Fibroblast of skin of right quadriceps (primary cell): Measurements from ENCODE around the gene PALLD.

Source experiments
- DNase-seq: peaks from one replicate; pipeline ENCODE4 v3.0.0-alpha.2; 2013

Gene PALLD

GRCh38 chr4:168593399-168593798 is 96.5 kb downstream of the PALLD start:
- DNase-seq: no peak

DNA sequence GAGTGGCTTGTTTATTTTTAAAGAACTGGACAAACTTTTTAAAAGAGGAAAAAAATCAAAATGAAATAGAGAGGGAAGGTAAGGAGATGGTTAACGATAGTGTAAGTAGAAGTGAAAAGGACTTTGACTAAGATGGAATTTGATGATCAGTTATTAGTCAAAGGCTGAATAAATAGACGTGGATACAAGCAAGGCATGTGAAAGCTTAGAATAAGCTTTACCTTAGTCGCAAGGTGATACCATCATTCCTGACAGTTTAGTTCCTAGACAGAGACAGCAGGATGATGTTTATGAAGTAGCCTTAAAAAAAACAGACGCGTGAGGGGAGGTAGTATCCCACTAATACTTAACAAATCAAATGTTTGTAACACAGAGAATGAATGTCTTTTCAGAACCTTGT is 97.3 kb downstream of the PALLD start:
- DNase-seq: no peak

GRCh38 chr4:168598191-168598590 is 101.3 kb downstream of the PALLD start:
- DNase-seq: peak; percentile 92

- DNase-seq: no peak
Observed at GRCh38 chr4:168600796-168601583, 104.1 kb downstream of the PALLD start.

DNA sequence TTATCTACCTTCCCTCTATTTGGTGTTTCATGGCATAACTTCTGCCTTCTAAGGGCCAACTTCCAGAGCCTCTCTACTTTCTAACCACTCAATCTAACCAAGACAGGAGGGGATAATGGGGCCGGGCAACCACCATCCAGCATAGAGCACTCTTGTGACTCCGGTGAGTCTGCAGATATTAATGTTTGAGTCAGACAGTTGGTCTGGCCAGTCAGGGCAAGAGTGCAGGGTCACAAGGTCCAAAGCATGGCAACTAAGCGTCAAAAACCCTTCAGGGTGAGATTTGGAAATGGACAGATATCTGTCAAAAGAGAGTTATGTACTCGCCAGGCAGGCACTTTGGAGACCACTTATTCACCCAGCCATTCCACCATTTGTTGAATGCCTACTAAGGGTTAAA is 105.0 kb downstream of the PALLD start:
- DNase-seq: no peak

DNA sequence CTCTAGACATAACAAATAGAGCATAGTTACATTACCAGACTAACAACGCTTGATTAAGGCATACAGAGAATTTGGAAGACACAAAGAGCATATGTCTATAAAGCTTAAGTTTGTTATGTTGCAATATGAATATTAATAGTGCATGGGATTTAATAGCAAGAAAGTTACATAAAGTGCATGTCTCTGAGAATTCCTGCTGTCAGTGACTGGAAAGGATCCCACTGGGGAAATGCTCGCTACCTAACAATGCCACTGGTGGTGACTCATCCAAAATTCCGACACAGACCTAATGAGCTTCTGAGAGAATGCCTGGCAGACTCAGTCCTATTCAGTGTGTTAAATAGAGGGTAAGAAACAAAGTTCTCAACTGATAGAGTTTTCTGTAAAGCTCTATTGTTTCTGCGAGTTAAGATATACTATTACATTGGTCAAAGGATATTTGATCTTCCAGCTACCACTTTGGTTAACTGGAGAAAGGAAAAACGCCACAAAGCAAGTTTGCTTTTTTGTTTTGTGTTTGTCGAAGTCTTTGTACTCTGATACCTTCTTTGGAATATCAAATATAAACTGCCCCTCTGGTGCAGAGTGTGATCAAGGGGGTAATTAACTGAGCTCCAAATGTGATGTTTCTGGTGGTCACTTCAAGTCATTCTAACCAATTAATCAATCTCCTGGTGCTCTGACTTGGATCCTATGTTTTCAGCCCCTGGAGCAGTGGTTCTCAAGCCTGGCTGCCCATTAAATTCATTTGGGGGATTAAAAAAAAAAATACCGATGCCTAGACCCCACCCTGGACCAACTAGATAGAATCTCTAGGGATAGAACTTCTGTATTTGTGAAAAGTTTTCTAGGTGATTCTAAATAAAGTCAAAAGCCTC is 107.9 kb downstream of the PALLD start:
- peak; percentile 93 for DNase-seq

DNA sequence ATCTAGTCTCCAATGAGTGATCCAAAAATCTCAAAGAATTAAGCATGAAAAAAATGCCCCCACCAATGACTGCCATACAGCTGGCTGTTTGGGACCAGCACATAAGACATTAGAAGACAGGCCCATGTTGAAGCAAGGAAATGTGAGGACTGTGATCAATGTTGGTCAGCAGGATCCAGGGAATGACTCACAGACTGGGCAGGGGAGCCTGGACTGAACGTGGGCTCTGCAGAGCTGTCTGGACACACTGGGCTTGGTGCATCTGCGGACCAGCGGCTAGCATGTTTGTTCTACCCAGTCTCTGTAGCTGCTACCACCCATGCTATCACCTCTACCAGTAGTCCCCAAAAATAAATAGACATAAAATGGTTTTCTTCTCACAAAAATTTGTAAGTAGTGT is 108.6 kb downstream of the PALLD start:
- DNase-seq: no peak

DNA sequence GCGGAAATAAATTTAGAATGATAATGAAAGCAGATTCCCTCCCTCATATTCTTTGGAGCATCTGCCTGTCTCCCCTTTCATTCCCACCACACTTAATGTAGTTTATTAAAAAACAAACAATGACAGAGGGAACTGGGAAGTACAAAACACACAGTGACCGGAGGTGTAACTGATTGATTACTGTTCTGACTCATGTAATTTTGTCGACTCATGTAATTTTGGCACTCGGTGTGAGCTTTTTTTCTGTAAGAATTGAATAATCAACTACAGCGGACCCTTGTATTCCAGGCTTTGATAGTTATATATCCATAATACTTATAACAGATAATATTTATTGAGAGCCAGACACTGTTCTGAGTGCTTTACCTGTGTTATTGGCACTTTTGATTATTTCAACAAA is 110.4 kb downstream of the PALLD start:
- no peak for DNase-seq

GRCh38 chr4:168608771-168609170 is 111.9 kb downstream of the PALLD start:
- no peak for DNase-seq

DNA sequence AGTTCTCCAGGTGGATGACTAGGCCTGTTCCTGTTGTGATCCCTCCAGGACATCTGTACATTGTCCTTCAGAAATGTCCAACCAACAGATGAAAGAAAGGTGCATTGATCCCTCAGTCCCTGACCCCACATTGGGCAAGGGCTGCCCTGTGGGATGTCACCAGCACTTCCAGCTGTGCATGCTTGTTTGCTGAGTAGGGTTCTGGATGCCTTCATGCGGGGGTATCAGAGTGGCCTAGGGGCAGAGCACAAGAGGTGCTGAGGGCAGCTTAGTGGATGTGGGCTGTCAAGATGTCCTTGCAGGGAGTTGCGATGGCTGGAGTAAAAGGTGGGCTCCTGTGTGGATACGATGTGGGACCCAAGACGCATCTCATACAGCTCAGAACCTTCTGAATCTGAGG is 112.5 kb downstream of the PALLD start:
- DNase-seq: no peak

DNA sequence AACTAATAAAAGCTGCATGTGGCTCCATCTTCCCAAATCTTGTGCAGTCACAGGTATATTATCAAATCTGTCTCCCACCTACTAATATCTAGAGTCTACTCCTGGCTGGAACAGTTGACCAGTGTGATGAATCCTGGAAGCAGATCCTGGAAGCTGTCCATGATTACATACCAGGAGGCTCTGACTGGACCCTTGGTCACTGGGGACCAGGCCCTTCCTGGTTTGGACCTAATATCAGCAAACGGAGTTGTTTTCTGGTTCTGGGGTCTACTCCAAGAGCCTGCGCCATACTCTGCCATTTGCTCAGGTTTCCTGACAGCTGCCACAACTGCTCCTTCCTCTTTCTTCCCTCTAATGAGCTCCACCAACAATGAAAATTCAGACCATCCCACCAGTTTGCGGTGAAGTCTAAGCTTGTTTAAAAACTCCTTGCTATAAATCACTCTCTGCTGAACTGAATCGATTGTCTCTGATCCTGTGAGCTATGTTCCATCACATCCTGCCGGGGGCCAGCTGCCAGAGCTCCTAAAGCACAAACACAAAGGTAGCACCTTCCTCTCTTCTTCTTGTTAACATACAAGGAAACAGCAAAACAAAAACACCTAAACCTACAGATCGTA is 114.2 kb downstream of the PALLD start:
- no peak for DNase-seq

DNA sequence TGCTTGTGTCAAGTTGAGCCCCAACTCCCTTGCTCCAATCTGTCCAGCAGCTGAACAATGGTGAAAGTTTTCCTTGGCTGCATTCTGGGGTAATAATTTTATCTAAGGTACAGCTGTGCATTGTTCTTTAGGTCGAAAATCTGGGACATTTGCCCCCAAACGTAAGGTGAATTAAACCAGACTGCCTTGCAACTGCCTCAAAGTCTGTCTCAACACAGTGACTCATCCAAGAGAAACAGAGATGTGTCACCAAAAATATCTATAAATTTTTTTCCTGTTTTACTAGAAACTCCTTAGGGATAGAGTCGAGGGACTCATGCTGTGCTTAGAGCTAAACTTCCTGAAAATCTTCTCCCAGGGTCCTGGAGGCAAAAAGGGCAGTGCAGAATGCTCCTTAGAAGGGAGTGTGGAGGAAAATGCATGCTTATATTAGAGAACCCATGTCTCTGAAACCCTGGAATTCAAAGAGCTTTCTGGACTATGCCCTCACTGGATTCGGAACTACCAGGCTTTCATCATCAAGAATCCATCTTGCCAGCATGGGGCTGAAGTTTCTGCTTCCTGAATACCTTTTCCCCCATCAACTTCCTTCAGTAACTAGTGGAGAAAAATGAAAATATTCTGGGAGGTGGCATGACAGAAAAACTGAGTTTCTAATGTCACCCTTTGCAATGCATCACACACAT is 115.7 kb downstream of the PALLD start:
- DNase-seq: peak; percentile 86

DNA sequence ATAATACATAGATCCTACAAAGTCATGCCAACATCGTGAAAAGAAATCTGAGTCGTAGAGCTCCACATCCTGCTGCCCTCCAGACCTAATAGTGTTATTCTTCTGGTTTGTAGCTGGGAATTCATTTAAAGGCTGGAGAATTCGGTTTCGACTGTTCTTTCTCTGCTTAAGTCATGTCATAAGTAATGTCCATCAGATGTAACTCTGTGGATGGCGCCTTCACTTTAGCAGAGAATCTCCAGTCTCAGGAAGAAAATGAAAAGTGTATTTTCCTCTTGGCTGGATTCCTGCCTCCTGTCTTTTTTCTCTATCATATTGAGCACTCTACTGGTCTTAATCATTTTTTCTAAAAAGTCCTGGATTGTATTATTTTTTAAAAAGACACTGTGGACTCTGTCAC is 117.0 kb downstream of the PALLD start:
- no peak for DNase-seq

DNA sequence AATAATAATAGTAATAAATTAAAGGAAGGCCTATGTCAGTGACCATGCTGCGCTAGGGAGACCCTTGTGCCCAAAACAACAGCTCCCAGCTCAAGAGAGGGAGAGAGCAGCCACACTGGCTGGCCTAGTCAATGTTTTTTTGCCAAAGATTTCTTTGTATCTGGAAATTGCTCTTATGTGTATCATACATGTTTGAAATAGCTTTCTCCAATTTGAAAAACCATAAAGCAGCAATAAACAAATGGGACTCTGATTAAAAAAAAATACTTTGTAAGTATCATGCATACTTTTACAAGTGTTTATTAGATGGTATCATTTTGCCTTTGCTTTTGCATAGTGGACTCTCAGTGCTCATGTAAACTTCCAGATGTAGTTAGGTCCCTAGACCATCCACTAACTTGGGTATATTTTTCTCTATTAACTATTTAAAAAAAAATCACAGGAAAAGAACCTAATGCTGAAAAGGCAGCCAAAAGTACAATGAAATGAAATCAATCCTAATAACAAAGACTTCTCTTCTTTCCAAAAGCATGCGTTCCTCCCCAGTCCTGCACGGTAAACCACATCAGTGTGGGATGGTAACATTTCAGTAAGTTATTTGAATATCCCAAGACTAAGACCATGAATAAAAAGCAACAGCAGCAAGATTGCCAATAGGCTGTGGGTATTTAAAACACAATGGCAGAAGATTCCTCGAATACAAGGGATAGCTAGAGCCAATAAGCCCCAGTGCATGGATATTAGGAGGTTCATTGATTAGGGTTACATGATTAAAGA is 117.6 kb downstream of the PALLD start:
- peak; percentile 67 for DNase-seq

DNA sequence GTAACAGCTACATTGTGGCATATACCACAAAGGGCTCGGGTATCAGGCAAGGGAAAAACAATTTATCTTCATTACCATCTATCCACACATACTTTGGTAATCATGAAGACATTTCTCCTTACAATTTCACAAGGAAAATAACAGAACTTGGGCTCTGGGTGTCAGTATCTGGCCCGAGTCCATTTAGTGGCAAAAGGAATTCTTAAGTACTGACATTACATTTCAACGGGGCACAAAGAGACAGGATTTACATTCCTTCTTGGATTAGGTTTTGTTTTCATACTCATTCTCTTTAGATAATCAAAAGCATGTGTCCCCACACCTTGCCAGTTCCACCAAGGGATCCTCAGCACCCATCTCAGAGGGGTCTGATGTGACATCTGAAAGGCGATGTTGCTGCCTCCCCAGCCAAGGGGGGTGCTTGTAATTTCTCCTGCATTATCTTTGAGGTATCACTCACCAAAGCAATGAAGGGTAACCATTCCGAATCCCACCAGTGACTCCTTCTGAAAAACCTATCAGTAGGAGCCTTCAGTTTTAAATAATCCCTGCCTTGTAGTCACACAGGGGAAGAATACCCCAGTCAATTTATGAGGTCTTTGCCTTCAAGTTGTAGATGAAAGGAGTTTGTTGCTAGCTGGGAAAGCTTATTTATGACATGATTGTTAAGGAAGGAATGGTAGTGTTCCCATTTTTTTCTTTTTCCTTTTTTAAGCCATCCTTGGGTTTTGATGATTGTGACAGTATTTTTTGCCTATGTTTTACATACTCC is 118.6 kb downstream of the PALLD start:
- peak; percentile 99 for DNase-seq

DNA sequence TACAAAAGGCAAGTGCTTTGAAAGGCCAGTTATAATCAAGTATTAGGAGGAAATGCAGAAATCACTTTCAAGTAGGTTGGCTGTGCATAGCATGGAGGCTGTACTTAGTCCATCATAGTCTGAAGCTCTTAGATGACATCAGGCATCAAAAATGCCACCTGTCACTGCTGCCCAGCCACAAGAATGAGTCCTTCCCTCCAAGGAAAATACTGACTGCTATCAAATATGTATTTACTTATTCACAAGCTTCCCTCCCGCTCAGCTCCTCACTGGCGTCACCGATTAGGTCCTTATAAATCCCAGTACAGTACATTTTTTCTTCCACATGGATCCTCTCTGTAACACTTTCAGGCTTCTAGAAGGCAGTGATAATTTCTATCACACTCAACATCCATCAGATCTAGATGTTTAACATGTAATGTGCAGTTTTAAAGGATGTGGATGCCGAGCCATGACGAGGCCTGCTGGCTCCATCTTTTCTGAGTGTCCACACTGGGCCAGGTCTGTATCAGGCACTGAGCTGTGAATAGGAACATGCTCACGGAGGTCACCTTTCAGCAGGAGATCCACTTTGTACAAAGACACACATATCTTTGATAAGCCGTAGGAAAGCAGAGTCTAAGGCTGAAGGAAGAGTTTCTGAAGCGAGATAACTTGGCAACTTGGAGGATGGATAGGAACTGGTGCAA is 121.9 kb downstream of the PALLD start:
- peak; percentile 78 for DNase-seq

DNA sequence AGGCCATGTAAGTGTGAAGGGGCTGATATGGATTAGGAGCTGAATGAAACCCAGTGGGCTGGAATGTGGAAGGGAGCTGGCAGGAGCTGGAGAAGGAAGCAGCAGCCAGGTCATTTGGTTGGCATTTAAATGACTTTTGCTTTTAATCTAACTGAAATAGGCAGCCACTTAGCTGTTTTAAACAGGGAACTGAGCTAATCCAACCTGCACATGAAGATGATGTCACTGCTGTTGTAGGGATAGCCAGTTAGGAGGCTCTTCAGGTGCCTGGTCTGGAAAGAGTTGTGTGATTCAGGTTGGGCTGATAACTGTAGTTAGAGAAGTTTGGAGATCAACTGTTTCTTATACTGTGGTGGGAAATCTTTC is 122.4 kb downstream of the PALLD start:
- no peak for DNase-seq

DNA sequence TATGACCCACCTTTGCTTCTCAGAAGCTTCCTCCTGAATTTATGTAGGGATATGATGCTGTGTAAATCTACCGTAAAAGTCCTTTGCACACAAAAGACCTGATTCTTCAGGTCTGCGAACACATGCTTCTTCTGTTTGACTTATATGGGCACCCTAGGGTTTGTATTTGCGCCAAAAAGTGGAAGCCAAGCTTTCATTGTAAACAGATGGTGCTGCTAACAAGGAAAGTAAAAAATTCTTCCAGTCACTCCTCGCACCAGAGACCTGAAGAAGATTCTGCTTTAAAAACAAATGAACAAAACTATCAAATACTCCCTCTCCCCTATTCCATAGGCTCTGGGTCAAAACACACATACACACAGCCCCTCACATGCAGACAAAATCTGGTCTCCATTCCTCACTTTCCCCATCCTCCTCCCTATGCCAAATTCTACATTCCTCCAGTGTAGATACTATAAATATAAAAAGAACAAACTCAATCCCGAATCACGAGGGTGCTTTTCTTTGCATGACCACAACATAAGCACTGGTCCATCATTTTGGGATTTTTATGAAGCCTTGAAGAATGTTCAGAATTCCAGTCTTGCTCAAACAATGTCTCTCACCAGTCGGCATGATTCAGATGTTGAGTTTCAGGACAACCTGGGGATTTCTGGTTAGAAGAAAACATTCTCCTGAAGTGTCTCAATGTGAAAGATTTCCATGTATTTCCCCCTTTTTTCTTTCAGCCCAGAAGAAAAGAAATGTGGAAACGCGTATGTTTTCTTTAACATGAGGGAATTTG is 125.1 kb downstream of the PALLD start:
- DNase-seq: peak; percentile 97

GRCh38 chr4:168622600-168622999 is 125.7 kb downstream of the PALLD start:
- no peak for DNase-seq

- DNase-seq: no peak
Observed at GRCh38 chr4:168623011-168623410, 126.2 kb downstream of the PALLD start.
